HEK293 (cell line): ENCODE results near the gene USP30.

Experiments used
- CTCF ChIP-seq: fragments of 450-650 bp; formaldehyde crosslinking; IDR thresholded peaks from 2 replicates; pipeline ENCODE4 v1.5.1; 2016; ENCODE audit warnings: missing biosample characterization, missing genetic modification characterization
- FEZF1 ChIP-seq: fragments of 450-650 bp; formaldehyde crosslinking; IDR thresholded peaks from 2 replicates; pipeline ENCODE4 v1.5.1; 2016; ENCODE audit warnings: missing biosample characterization, missing genetic modification characterization
- GLI4 ChIP-seq: fragments of 450-650 bp; formaldehyde crosslinking; IDR thresholded peaks from 2 replicates; pipeline ENCODE4 v1.5.1; 2016; ENCODE audit warnings: missing biosample characterization, missing genetic modification characterization
- PRDM4 ChIP-seq: fragments of 450-650 bp; formaldehyde crosslinking; IDR thresholded peaks from 2 replicates; pipeline ENCODE4 v1.5.1; 2017; ENCODE audit warnings: missing biosample characterization, missing genetic modification characterization
- RBAK ChIP-seq: fragments of 450-650 bp; formaldehyde crosslinking; IDR thresholded peaks from 2 replicates; pipeline ENCODE4 v1.5.1; 2016; ENCODE audit warnings: missing biosample characterization, missing genetic modification characterization
- ZBTB10 ChIP-seq: fragments of 450-650 bp; formaldehyde crosslinking; IDR thresholded peaks from 2 replicates; pipeline ENCODE4 v1.5.1; 2016; ENCODE audit warnings: missing biosample characterization, missing genetic modification characterization
- ZBTB11 ChIP-seq: fragments of 450-650 bp; formaldehyde crosslinking; conservative IDR thresholded peaks from 2 replicates; pipeline ENCODE4 v1.5.1; 2016; ENCODE audit warnings: low read depth, missing biosample characterization, missing genetic modification characterization
- ZNF114 ChIP-seq: fragments of 450-650 bp; formaldehyde crosslinking; IDR thresholded peaks from 2 replicates; pipeline ENCODE4 v1.5.0; 2017; ENCODE audit warnings: missing biosample characterization, missing genetic modification characterization
- ZNF354C ChIP-seq: fragments of 450-650 bp; formaldehyde crosslinking; IDR thresholded peaks from 2 replicates; pipeline ENCODE4 v1.5.1; 2016; ENCODE audit warnings: missing biosample characterization, missing genetic modification characterization, low read depth, borderline replicate concordance
- ZNF391 ChIP-seq: fragments of 450-650 bp; formaldehyde crosslinking; IDR thresholded peaks from 2 replicates; pipeline ENCODE4 v1.5.1; 2016; ENCODE audit warnings: low read depth, missing biosample characterization, missing genetic modification characterization, borderline replicate concordance
- ZNF449 ChIP-seq: fragments of 450-650 bp; formaldehyde crosslinking; IDR thresholded peaks from 2 replicates; pipeline ENCODE4 v1.5.1; 2017; ENCODE audit warnings: missing biosample characterization, mild to moderate bottlenecking, missing genetic modification characterization, moderate library complexity
- ZNF473 ChIP-seq: fragments of 450-650 bp; formaldehyde crosslinking; IDR thresholded peaks from 2 replicates; pipeline ENCODE4 v1.5.1; 2017; ENCODE audit warnings: missing biosample characterization, missing genetic modification characterization
- ZNF518A ChIP-seq: fragments of 450-650 bp; formaldehyde crosslinking; conservative IDR thresholded peaks from 2 replicates; pipeline ENCODE4 v1.5.1; 2016; ENCODE audit warnings: low read depth, missing biosample characterization, missing genetic modification characterization
- ZNF658 ChIP-seq: fragments of 450-650 bp; formaldehyde crosslinking; IDR thresholded peaks from 2 replicates; pipeline ENCODE4; 2016; ENCODE audit warnings: missing biosample characterization, missing genetic modification characterization
- ZNF660 ChIP-seq: fragments of 450-650 bp; IDR thresholded peaks from 2 replicates; pipeline ENCODE4 v1.5.1; 2018; ENCODE audit warnings: missing biosample characterization, mild to moderate bottlenecking, missing genetic modification characterization
- ZNF704 ChIP-seq: fragments of 450-650 bp; formaldehyde crosslinking; IDR thresholded peaks from 2 replicates; pipeline ENCODE4 v1.5.1; 2016; ENCODE audit warnings: missing biosample characterization, missing genetic modification characterization
- ZNF776 ChIP-seq: fragments of 450-650 bp; formaldehyde crosslinking; IDR thresholded peaks from 2 replicates; pipeline ENCODE4 v1.5.0; 2017; ENCODE audit warnings: missing biosample characterization, missing genetic modification characterization, borderline replicate concordance
- ZNF792 ChIP-seq: fragments of 450-650 bp; formaldehyde crosslinking; IDR thresholded peaks from 2 replicates; pipeline ENCODE4 v1.5.1; 2016; ENCODE audit warnings: missing biosample characterization, missing genetic modification characterization
- ZNF837 ChIP-seq: fragments of 450-650 bp; formaldehyde crosslinking; IDR thresholded peaks from 2 replicates; pipeline ENCODE4 v1.5.1; 2016; ENCODE audit warnings: missing biosample characterization, missing genetic modification characterization

USP30 gene

GRCh38 chr12:109052414-109053323 is at the start of gene USP30 (continued):
- TF ChIP-seq ZNF449 = 0 out of 2 replicates have a peak, but pooled peaks have one; percentile 53
- TF ChIP-seq ZNF658 = no peak
- peak; percentile 99 for TF ChIP-seq ZNF391
- TF ChIP-seq ZNF704 (tag by site-specific recombination) = no peak
- peak; percentile 62 for TF ChIP-seq PRDM4 (tag by site-specific recombination)
- TF ChIP-seq ZNF518A (tag by site-specific recombination) = peak; percentile 90
- 0 out of 2 replicates have a peak, but pooled peaks have one; percentile 12 for TF ChIP-seq ZNF473
- peak; percentile 100 for TF ChIP-seq ZBTB11 (tag by site-specific recombination)
- TF ChIP-seq RBAK = no peak
- peak; percentile 99 for TF ChIP-seq ZNF660 (tag by site-specific recombination)
- peak; percentile 96 for TF ChIP-seq ZBTB10 (tag by site-specific recombination)
- TF ChIP-seq ZNF792 = no peak
- peak; percentile 90 for TF ChIP-seq GLI4 (tag by site-specific recombination)
- TF ChIP-seq CTCF (tag by site-specific recombination) = 0 out of 2 replicates have a peak, but pooled peaks have one; percentile 28
- no peak for TF ChIP-seq ZNF114 (tag by site-specific recombination)
- TF ChIP-seq ZNF837 (tag by site-specific recombination) = peak; percentile 54; the same call in 1 of the 2 replicates
- TF ChIP-seq ZNF354C (tag by site-specific recombination) = no peak
- 0 out of 2 replicates have a peak, but pooled peaks have one; percentile 38 for TF ChIP-seq FEZF1 (tag by site-specific recombination)
- no peak for TF ChIP-seq ZNF776 (tag by site-specific recombination)
